Astrocyte of the spinal cord (primary cell): ENCODE data around the gene C17orf114.

Source experiments
- DNase-seq: peaks from one replicate; pipeline ENCODE4 v3.0.0; 2011; ENCODE audit warnings: low read depth, low spot score
- H3K4me3 ChIP-seq: 2 replicates; pipeline ENCODE4 v1.5.1; 2011; ENCODE audit warnings: low read depth, mild to moderate bottlenecking, low read length, moderate library complexity
- in situ Hi-C: cut with HindIII; loops from 2 replicates; pipeline ENCODE4 v1.10.0; 2017; ENCODE audit warnings: low sequenced_read_pairs
- TF ChIP-seq, protein P1 (sequence below): IDR thresholded peaks from 2 replicates; pipeline ENCODE4 v1.5.1; 2012; ENCODE audit warnings: low read depth, mild to moderate bottlenecking, low read length, inconsistent platforms

The C17orf114 gene

DNA sequence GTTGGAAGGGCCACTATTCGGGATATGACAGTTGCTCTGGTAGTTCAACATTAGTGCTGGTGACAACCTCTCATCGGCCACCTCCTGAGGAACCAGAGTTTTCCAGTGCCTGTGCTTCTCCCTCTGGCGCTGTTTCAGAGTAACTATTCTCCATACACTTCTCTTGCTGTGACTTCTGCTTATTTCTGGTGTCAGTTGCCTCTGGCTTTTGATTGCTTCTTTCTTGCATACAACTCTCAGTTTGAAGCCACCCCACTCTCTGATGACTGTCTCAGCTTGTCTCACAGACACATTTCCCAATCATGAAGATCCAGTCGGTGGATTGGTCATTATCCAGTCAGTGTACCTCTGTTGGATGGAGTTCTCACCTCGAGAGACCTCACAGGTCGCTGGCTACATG lies 33.8 kb downstream of the C17orf114 start:
- no peak overlapping the region for H3K4me3 ChIP-seq
- TF ChIP-seq, protein P1, sequence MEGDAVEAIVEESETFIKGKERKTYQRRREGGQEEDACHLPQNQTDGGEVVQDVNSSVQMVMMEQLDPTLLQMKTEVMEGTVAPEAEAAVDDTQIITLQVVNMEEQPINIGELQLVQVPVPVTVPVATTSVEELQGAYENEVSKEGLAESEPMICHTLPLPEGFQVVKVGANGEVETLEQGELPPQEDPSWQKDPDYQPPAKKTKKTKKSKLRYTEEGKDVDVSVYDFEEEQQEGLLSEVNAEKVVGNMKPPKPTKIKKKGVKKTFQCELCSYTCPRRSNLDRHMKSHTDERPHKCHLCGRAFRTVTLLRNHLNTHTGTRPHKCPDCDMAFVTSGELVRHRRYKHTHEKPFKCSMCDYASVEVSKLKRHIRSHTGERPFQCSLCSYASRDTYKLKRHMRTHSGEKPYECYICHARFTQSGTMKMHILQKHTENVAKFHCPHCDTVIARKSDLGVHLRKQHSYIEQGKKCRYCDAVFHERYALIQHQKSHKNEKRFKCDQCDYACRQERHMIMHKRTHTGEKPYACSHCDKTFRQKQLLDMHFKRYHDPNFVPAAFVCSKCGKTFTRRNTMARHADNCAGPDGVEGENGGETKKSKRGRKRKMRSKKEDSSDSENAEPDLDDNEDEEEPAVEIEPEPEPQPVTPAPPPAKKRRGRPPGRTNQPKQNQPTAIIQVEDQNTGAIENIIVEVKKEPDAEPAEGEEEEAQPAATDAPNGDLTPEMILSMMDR, result no peak
- in situ Hi-C loops, result no loop called here
- no peak for DNase-seq

DNA sequence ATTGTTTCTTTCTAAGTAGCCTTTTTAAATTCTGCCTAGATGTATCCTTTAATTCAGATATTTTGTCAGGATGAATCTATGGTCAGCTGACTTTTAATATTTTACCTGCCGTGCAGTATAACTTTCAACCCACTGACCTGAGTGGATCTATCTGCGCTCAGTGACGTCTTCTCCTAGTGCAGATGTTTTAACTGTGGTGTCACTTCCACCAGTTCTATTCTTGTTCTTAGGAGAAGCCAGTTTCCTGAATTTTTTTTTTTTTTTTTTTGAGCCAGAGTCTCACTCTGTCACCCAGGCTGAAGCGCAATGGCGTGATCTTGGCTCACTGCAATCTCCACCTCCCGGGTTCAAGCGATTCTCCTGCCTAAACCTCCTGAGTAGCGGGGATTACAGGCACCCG lies 35.4 kb downstream of the C17orf114 start:
- TF ChIP-seq, protein P1, result no peak
- no peak overlapping the region for H3K4me3 ChIP-seq
- in situ Hi-C loops, result no loop called here
- no peak for DNase-seq

DNA sequence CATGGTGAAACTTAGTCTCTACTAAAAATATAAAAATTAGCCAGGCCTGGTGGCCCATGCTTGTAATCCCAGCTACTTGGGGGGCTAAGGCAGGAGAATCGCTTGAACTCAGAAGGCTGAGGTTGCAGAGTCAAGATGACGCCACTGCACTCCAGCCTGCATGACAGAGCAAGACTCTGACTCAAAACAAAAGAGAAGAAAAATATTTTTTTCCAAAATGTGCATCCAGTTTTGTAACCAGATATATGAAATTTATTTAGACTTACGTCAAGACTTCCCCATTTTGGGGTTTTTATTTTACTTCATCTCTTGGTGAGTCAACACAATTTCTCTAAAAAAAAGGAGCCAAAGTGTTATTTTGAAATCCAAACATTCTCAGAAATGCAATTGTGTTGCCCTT lies 35.9 kb downstream of the C17orf114 start:
- no peak overlapping the region for H3K4me3 ChIP-seq
- no peak for DNase-seq
- TF ChIP-seq, protein P1, result no peak
- in situ Hi-C loops, result no loop called here

DNA sequence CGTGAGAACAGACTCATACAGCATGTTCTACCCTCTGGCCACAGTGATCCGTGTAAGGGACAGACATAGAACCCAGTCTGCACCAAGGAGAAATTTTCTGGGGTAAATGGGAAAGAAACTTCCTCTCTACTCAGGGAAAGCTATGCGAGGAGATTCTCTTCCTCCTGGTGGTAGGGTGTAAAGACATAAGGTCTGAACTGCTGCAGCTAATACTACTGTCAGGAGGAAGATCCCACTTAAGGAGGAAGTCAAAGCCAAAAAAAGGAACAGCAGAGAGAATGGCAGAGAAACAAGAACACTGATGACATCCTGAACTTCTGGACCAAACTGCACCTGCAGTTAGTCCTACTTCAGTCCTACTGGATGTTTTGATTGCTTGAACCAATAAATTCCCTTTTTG lies 37.5 kb downstream of the C17orf114 start:
- no peak for DNase-seq
- in situ Hi-C loops, result no loop called here
- H3K4me3 ChIP-seq, result no peak overlapping the region
- TF ChIP-seq, protein P1, result no peak

DNA sequence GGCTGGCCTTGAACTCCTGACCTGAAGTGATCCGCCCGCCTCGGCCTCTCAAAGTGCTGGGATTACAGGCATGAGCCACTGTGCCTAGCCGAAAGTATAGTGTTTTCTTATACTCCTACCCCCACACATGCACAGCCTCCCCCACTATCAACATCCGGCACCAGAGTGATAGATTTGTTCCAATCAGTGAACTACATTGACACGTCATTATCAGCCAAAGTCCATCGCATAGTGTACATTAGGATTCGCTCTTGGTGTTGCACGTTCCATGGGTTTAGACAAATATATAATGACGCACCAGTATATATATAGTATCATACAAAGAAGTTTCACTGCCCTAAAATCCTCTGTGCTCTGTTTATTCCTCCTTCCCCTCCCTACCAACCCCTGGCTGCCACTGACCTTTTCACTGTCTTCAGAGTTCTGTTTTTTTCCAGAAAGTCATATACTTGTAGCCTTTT lies 42.3 kb downstream of the C17orf114 start:
- TF ChIP-seq, protein P1, result no peak

DNA sequence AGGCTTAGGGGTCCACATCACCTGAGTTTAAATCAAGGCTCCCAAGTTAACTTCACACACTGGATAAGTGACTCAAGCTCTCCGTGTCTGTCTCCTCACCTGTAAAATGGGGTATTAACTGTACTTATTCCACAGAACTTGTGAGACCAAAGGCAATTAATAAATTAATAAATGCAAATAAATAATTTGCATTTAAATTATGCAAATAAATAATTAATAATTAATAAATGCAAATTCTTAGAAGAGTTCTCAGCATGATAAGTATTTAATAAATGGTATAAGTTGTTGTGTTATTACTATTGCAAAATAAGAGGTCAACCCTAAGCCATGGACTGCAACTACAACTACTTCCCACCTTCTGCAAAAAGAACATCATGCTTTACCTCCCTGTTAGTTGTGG lies 48.7 kb downstream of the C17orf114 start:
- no peak for DNase-seq
- TF ChIP-seq, protein P1, result no peak
- in situ Hi-C loops, result no loop called here
- H3K4me3 ChIP-seq, result no peak overlapping the region

More for the DNA sequence above, 42.3 kb downstream of the C17orf114 start:
- no peak overlapping the region for H3K4me3 ChIP-seq
- in situ Hi-C loops, result no loop called here
- DNase-seq, result no peak

DNA sequence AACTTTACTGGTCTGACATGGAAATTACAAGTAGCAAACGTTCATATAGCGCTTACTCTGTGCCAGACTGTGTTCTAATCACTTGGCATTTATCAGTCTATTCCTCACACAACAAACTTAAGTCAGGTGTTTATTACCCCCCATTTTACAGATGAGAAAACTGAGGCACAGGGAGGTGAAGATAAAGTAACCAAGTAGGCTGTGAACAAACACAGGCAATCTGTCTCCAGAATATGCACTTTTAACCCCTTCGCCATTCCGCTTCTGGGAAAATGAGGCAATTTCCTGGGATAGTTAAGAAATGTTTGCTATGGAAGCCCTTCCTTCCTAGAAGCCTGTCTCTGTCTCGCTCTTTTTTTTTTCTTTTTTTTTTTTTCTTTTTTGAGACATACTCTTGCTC lies 50.2 kb downstream of the C17orf114 start:
- in situ Hi-C loops, result no loop called here
- TF ChIP-seq, protein P1, result no peak
- DNase-seq, result no peak
- no peak overlapping the region for H3K4me3 ChIP-seq
